ENCODE measurements around the gene PHKG1. TPM values are rescaled to one million over a fixed set of nuclear protein-coding genes. Genes with fewer than 3 reads are reported as not detected.
"Not testable (repeated sequence)": the region's sequence is repeated elsewhere in the genome, so short reads cannot be mapped to it uniquely, and the experiment has no call there.

PHKG1 gene
- total RNA-seq, 2 experiments from 2014 or later, result 3.3 to 5.6 TPM

GRCh38 chr7:56074371-56074791, 18.4 kb downstream of the PHKG1 start:
- Histone ChIP-seq H3K36me3 (ENCODE audit: insufficient read depth, low read length) (peaks cover 36% of the 10 kb centered on the region), H3K4me3 (ENCODE audit: low read depth, low read length, poor library complexity, severe bottlenecking) (no peak overlapping the region), H2AFZ (ENCODE audit: low read length) (no peak overlapping the region), H3K4me1 (ENCODE audit: insufficient read depth, low read length, poor library complexity, severe bottlenecking) (no peaks in the 10 kb centered on the region), H3K4me2 (ENCODE audit: low read length) (no peak overlapping the region), H3K9me2 (ENCODE audit: insufficient read depth, low read length) (no peaks in the 10 kb centered on the region), H4K20me1 (ENCODE audit: insufficient read depth, low read length) (no peaks in the 10 kb centered on the region), H3K9me3 (ENCODE audit: low read length) (no peaks in the 10 kb centered on the region), H3K79me2 (ENCODE audit: insufficient read depth, low read depth, low read length) (no peaks in the 10 kb centered on the region), H3K27ac (ENCODE audit: low read depth, low read length, poor library complexity, severe bottlenecking) (no peak overlapping the region)
- DNase-seq (ENCODE audit: low spot score), result peak; percentile 78
- CTCF ChIA-PET (ENCODE audit: unreplicated experiment), result interaction anchor here (0.6 to 1.2 kb wide), 3 partner anchors 9 to 23 kb away, joined by 3 to 5 read pairs (median 3); partner anchors contain the start of genes CCT6A and PSPH
- TF ChIP-seq, protein P1, sequence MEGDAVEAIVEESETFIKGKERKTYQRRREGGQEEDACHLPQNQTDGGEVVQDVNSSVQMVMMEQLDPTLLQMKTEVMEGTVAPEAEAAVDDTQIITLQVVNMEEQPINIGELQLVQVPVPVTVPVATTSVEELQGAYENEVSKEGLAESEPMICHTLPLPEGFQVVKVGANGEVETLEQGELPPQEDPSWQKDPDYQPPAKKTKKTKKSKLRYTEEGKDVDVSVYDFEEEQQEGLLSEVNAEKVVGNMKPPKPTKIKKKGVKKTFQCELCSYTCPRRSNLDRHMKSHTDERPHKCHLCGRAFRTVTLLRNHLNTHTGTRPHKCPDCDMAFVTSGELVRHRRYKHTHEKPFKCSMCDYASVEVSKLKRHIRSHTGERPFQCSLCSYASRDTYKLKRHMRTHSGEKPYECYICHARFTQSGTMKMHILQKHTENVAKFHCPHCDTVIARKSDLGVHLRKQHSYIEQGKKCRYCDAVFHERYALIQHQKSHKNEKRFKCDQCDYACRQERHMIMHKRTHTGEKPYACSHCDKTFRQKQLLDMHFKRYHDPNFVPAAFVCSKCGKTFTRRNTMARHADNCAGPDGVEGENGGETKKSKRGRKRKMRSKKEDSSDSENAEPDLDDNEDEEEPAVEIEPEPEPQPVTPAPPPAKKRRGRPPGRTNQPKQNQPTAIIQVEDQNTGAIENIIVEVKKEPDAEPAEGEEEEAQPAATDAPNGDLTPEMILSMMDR (conservative IDR thresholded peaks at IDR 0.05; ENCODE audit: low read length), result peak; percentile 93
- TF ChIP-seq EZH2phosphoT487 (IDR thresholded peaks at IDR 0.05; ENCODE audit: borderline replicate concordance, low read depth, low read length), result no peak
- intact Hi-C loops (cut with micrococcal nuclease; ENCODE audit: unreplicated experiment), result loop anchor here (1.0 kb wide), 2 partner anchors 70 to 433 kb away; no protein-coding TSS in a partner anchor
- POLR2A ChIA-PET, result interaction anchor here (0.9 to 1.3 kb wide), 3 partner anchors 9 to 433 kb away, joined by 3 to 10 read pairs (median 4); no protein-coding TSS in a partner anchor
- no TSS peak for BruUV-seq (replicated peaks)

- POLR2A ChIA-PET, result interaction anchor here (1.1 to 4.9 kb wide), 2 partner anchors 15 to 58 kb away, joined by 3 to 46 read pairs; partner anchors contain the start of genes CCT6A and PSPH
- H4K20me1 ChIP-seq (ENCODE audit: insufficient read depth, low read length); H2AFZ ChIP-seq (ENCODE audit: low read length); BruUV-seq (replicated peaks); CTCF ChIA-PET (ENCODE audit: unreplicated experiment); H3K4me3 ChIP-seq (ENCODE audit: low read depth, low read length, poor library complexity, severe bottlenecking); H3K9me3 ChIP-seq (ENCODE audit: low read length); DNase-seq (ENCODE audit: low spot score); H3K9me2 ChIP-seq (ENCODE audit: insufficient read depth, low read length); H3K27ac ChIP-seq (ENCODE audit: low read depth, low read length, poor library complexity, severe bottlenecking); H3K4me2 ChIP-seq (ENCODE audit: low read length): not testable (repeated sequence)
- intact Hi-C loops (cut with micrococcal nuclease; ENCODE audit: unreplicated experiment), result loop anchor here (10.0 kb wide), 1 partner anchor 702 kb away; the partner anchor contains the start of gene LANCL2
- Histone ChIP-seq H3K79me2 (ENCODE audit: insufficient read depth, low read depth, low read length) (peaks cover 14% of the 10 kb centered on the region), H3K4me1 (ENCODE audit: insufficient read depth, low read length, poor library complexity, severe bottlenecking) (peaks cover 26% of the 10 kb centered on the region), H3K36me3 (ENCODE audit: insufficient read depth, low read length) (peaks cover 62% of the 10 kb centered on the region)
Observed at GRCh38 chr7:56066376-56066775, 26.4 kb downstream of the PHKG1 start.

GRCh38 chr7:56063882-56064625, 28.7 kb downstream of the PHKG1 start, which contains the start of gene SUMF2:
SUMF2 (plus strand) TSS chr7:56064286; CDS start chr7:56064312, 26 bp downstream.
- Histone ChIP-seq H3K9me2 (ENCODE audit: insufficient read depth, low read length) (no peaks in the 10 kb centered on the region), H3K79me2 (ENCODE audit: insufficient read depth, low read depth, low read length) (peaks cover 26% of the 10 kb centered on the region), H3K36me3 (ENCODE audit: insufficient read depth, low read length) (peaks cover 69% of the 10 kb centered on the region), H3K4me3 (ENCODE audit: low read depth, low read length, poor library complexity, severe bottlenecking) (peak within 1 kb of the TSS; percentile 91), H2AFZ (ENCODE audit: low read length) (peak within 1 kb of the TSS; percentile 52), H3K27ac (ENCODE audit: low read depth, low read length, poor library complexity, severe bottlenecking) (peak within 1 kb of the TSS; percentile 79), H3K4me2 (ENCODE audit: low read length) (peak within 1 kb of the TSS; percentile 83), H3K9me3 (ENCODE audit: low read length) (no peaks in the 10 kb centered on the region), H3K4me1 (ENCODE audit: insufficient read depth, low read length, poor library complexity, severe bottlenecking) (peaks cover 26% of the 10 kb centered on the region), H4K20me1 (ENCODE audit: insufficient read depth, low read length) (0 out of 2 replicates have a peak, but pooled peaks cover 6% of the 10 kb centered on the region)
- intact Hi-C loops (cut with micrococcal nuclease; ENCODE audit: unreplicated experiment), result loop anchor here (1.0 to 10.0 kb wide), 2 partner anchors 13 to 699 kb away; partner anchors contain the start of genes CCT6A, LANCL2 and PSPH
- CTCF ChIA-PET (ENCODE audit: unreplicated experiment), result no interaction called here
- DNase-seq (ENCODE audit: low spot score), result peak; percentile 93
- TF ChIP-seq, protein P1 (conservative IDR thresholded peaks at IDR 0.05; ENCODE audit: low read length), result 0 out of 2 replicates have a peak, but pooled peaks have one; percentile 31
- no peak for TF ChIP-seq EZH2phosphoT487 (IDR thresholded peaks at IDR 0.05; ENCODE audit: borderline replicate concordance, low read depth, low read length)
- POLR2A ChIA-PET, result interaction anchor here (0.9 to 4.9 kb wide), 8 partner anchors 8 to 43 kb away, joined by 3 to 46 read pairs (median 6); partner anchors contain the start of genes CCT6A, CHCHD2 and PSPH
- BruUV-seq (replicated peaks), result no TSS peak
